ENCODE measurements around the gene AAK1.

AAK1 gene

GRCh38 chr2:69538872-69539548, 104.5 kb downstream of the AAK1 start:
- no peak for DNase-seq (ENCODE audit: low read depth)

- DNase-seq (ENCODE audit: low read depth): no peak
Measured at GRCh38 chr2:69538249-69538648, 105.3 kb downstream of the AAK1 start.

- no peak for DNase-seq (ENCODE audit: low read depth)
Measured at GRCh38 chr2:69535817-69536241, 107.7 kb downstream of the AAK1 start.

GRCh38 chr2:69531186-69531585, 112.4 kb downstream of the AAK1 start:
- no peak for DNase-seq (ENCODE audit: low read depth)

DNA sequence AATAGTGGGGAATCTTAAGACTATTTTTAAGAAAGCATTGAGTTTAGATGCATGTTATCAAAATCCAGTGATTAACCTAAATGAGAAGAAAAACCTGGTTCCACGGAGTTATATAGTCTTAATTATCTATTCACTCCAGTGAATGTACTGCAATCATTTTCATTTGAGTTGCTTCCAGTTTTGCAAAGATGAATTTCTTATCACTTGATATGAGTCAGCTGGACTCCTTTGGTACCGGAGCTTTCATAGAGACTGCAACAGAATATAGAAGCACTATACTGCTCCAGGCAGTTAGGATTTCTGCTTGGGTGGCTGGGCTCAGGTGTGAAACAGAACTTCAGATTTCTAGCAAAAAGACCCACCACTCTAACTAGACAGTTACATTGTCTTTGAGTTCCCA, 114.1 kb downstream of the AAK1 start:
- no peak for DNase-seq (ENCODE audit: low read depth)

- no peak for DNase-seq (ENCODE audit: low read depth)
Measured at GRCh38 chr2:69525261-69525660, 118.3 kb downstream of the AAK1 start.

GRCh38 chr2:69524799-69525198, 118.7 kb downstream of the AAK1 start:
- no peak for DNase-seq (ENCODE audit: low read depth)

DNA sequence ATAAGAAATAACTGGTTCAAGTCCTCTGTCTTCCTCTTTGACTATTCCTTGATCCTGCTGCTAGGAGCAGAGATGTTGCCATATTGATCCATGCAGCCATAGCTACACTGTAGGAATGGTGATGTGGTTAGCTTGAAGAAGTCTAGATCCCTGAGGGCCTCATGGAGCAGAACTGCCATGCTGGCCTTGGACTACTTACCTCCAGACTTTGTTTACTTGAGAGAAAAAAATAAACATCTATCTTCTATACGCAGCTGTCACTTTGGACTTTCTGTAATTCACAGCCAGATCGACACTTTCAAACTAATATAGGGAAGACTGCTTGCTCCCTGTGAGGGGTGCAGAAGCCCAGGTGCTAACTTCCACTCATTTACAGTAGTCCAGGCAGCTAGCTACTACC, 121.8 kb downstream of the AAK1 start:
- DNase-seq (ENCODE audit: low read depth): no peak

DNA sequence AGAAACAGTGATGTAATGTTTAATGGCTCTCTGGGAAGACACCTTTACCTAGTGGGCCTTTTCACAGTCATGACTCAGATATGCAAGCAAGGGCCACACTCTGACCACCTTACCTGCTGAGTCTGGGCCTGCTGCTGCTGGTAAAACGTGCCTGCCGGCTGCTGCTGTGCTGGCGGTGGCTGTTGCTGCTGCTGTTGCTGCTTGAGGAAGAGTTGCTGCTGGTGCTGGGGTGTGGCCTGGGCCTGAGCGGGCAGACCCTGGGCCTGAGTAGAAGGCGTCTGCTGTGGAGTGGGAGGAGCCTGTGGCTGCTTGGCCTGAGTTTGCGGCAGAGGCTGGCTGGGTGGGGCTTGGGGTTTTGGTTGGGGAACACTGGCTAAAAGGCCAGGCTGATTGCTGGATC, 124.7 kb downstream of the AAK1 start:
- DNase-seq (ENCODE audit: low read depth): no peak

GRCh38 chr2:69517410-69517809, 126.1 kb downstream of the AAK1 start:
- no peak for DNase-seq (ENCODE audit: low read depth)

DNA sequence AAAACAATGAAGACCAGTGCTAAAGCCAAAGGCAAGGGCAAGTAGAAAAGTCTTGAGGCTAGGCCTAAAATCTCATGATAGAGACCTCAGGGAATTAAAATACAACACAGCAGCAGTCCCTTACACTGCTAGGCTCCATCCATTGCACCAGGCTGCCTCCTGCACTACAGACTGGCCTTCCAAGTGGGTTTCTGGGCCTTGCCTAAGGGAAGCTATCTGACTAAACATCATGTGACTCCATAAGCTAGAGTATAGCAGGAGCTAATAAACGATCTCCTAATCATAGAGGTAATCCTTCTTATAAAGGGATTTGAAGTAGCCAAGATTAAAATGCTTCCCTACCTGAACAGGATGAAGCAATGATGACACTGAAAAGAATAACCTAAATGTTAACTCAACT, 128.7 kb downstream of the AAK1 start:
- DNase-seq (ENCODE audit: low read depth): no peak

DNA sequence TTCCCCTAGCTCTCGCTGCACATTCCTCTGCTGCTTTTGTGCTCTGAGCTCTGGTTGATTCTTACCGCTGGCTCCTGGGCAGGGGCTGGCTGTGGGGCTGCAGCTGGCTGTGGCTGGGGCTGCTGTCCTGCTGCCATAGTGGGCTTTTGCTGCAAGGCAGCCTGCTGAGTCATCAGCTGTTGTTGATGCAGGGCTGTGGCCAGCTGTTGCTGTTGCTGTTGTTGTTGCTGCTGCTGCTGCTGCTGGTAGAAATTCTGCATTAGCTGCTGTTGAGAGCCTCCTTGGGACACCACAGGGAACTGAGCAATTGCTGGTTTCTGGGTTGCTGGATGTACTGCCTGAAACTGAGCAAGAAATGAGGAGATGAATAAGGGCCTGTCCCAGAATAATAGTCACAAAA, 129.1 kb downstream of the AAK1 start:
- DNase-seq (ENCODE audit: low read depth): no peak

DNA sequence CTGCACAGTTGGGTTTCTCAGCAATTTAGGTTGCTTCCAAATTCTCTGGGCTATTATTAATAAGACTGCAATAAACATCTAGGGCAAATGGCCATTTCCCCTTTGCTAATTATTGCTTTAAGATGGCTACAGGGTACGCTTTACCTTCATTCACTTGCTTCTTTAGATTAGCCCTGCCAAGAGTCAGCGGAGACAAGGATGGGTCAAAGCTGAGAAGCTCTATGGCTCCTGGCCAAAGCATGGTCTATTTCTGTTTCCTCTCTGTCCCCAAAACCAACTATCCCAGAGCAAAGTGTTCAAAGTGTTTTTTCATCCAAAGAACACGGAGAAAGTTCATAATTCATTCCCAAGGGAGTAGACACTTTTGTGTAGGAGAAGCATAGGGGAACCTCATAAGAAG, 131.1 kb downstream of the AAK1 start:
- no peak for DNase-seq (ENCODE audit: low read depth)

GRCh38 chr2:69510204-69510603, 133.3 kb downstream of the AAK1 start:
- no peak for DNase-seq (ENCODE audit: low read depth)

GRCh38 chr2:69509750-69510140, 133.8 kb downstream of the AAK1 start:
- no peak for DNase-seq (ENCODE audit: low read depth)

GRCh38 chr2:69509011-69509749, 134.4 kb downstream of the AAK1 start:
- DNase-seq (ENCODE audit: low read depth): no peak

DNA sequence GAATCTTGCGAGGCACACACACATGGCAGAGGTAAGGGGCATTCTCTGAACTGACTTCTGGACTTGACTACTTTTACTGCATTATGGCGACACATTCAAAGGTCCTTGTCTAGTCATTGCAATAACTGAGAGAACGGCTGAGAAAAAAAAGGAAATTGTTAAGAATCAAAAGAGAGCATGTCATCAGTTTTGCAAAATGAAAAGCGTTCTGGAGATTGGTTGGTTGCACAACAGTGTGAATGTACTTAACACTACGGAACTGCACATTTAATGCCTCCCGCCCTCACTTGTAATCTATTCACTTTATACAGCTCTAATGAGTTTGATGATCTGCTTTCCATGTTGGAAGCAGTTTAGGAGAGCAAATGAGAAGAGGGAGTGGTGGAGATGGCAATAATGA, 137.8 kb downstream of the AAK1 start:
- no peak for DNase-seq (ENCODE audit: low read depth)

GRCh38 chr2:69501301-69501700, 142.2 kb downstream of the AAK1 start:
- no peak for DNase-seq (ENCODE audit: low read depth)

DNA sequence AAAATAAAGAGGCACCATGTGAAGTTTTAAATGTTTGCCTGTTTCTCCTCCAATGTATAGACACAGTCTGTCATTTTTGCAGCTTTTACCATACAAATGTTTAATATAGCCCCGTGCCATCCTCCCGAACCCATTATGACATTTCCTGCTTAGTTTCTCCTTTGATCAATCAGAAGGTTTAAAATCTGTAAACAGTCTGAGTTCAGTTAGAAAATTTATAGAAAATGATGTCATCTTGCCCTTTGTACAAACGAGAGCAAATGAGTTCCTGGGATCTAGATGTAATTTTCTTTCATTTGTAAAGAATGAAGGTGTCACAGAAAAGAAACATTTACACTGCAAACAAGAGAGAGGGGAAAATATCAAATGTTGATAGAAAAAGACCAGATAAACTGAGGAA, 143.6 kb downstream of the AAK1 start:
- DNase-seq (ENCODE audit: low read depth): no peak

DNA sequence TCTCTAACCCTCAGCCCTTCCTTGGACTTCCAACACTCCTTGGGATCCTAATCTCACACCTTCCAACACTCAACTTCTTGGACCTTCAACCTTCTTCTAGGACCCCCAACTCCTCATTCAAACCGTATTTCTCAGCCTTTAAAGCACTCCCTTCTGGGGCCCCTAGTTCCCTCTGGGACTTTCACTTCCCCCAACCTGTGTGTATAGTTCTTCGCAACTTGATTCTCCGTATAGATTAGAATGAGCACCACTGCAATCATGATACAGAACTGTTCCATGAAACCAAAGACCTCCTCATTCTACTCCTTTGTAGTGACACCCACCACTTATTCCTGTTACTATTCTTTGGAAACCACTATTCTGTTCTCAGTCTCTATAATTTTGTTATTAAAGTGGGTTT, 144.3 kb downstream of the AAK1 start:
- DNase-seq (ENCODE audit: low read depth): no peak

DNA sequence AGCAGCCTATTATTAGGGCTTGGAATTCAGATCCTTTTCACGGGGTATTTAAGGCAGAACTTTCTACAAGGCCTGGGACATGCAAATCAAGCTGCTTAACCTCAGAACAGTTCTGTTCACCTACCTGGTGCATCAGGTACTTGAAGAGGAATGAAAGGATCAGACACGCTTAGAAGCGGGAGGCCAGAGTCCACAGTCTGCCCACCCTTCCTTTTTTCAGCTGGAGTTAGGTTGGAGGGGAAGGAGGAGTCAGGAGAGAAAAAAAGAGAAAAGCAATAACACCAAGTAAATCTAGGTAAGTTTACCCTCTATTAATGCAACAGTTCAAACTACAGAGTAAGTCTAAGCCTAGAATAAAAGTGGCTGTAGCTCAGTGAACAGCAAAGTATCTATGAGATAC, 147.7 kb downstream of the AAK1 start:
- no peak for DNase-seq (ENCODE audit: low read depth)

DNA sequence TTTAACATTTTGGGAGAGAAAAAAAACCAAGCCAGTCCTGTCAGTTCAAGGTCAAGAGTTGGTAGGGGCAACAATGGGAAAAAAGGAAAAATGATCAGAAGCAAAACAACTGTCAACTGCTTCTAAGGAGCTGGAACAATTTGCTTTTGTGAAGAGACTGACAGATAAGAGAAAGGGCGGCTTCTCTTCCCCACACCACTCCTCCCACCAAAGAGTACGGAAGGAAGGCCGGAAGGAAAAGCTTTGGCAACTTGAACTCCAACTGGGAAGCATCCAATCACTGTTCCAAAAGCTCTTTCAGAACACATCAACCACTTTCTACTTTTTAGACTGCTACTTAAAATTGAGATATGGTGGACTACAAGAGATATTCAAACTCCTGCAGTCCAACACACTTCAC, 148.5 kb downstream of the AAK1 start:
- DNase-seq (ENCODE audit: low read depth): no peak

- DNase-seq (ENCODE audit: low read depth): no peak
Measured at GRCh38 chr2:69494126-69494525, 149.4 kb downstream of the AAK1 start.

GRCh38 chr2:69493268-69493667, 150.3 kb downstream of the AAK1 start:
- DNase-seq (ENCODE audit: low read depth): no peak
